Trophoblast cell (in vitro differentiated cells and primary cell): ENCODE measurements around the gene CCR7.

Experiments used
- DNase-seq, 2 donors: peaks; one replicate each; pipeline ENCODE4 v3.0.0-alpha.2; 2016
- H2AFZ ChIP-seq: 2 replicates; pipeline ENCODE4 v1.6.1; 2013; ENCODE audit warnings: low read length, moderate library complexity, mild to moderate bottlenecking; ENCODE audit not compliant: insufficient read depth, poor library complexity
- H2AK5ac ChIP-seq: 2 replicates; pipeline ENCODE4 v1.6.1; 2013; ENCODE audit warnings: mild to moderate bottlenecking, low read length
- H2BK120ac ChIP-seq: 2 replicates; pipeline ENCODE4 v1.6.1; 2013; ENCODE audit warnings: low read length, mild to moderate bottlenecking, moderate library complexity; ENCODE audit not compliant: insufficient read depth, poor library complexity
- H2BK12ac ChIP-seq: 2 replicates; pipeline ENCODE4 v1.6.1; 2013; ENCODE audit warnings: mild to moderate bottlenecking, low read length, moderate library complexity
- H2BK5ac ChIP-seq: 2 replicates; pipeline ENCODE4 v1.6.1; 2013; ENCODE audit warnings: low read length, low read depth, moderate library complexity, mild to moderate bottlenecking; ENCODE audit not compliant: poor library complexity
- H3K14ac ChIP-seq: 2 replicates; pipeline ENCODE4 v1.6.1; 2013; ENCODE audit warnings: mild to moderate bottlenecking, low read length
- H3K18ac ChIP-seq: 2 replicates; pipeline ENCODE4 v1.6.1; 2013; ENCODE audit warnings: mild to moderate bottlenecking, low read length
- H3K23ac ChIP-seq: 2 replicates; pipeline ENCODE4 v1.6.1; 2013; ENCODE audit warnings: low read length
- H3K27ac ChIP-seq: 2 replicates; pipeline ENCODE4 v1.5.1; 2013; ENCODE audit warnings: low read depth, mild to moderate bottlenecking, inconsistent platforms, low read length, moderate library complexity
- H3K27me3 ChIP-seq: 2 replicates; pipeline ENCODE4 v1.6.1; 2013; ENCODE audit warnings: inconsistent platforms, mild to moderate bottlenecking, low read length, moderate library complexity; ENCODE audit not compliant: insufficient read depth
- H3K36me3 ChIP-seq, 2 experiments: 1 replicate in 1 of 2; 2 replicates in 1 of 2; pipeline ENCODE4 v1.6.1; 2013; ENCODE audit warnings: low read length in 2 of 2, mild to moderate bottlenecking in 2 of 2, moderate library complexity in 1 of 2; ENCODE audit not compliant: insufficient read depth in 2 of 2, control insufficient read depth in 1 of 2
- H3K4ac ChIP-seq: 2 replicates; pipeline ENCODE4 v1.6.1; 2013; ENCODE audit warnings: low read depth, mild to moderate bottlenecking, low read length, moderate library complexity
- H3K4me1 ChIP-seq, 2 experiments: 1 replicate in 1 of 2; 2 replicates in 1 of 2; pipeline ENCODE4 v1.6.1; 2013; ENCODE audit warnings: low read length in 2 of 2, mild to moderate bottlenecking in 2 of 2, moderate library complexity in 1 of 2; ENCODE audit not compliant: insufficient read depth in 2 of 2, control insufficient read depth in 1 of 2
- H3K4me2 ChIP-seq: 2 replicates; pipeline ENCODE4 v1.6.1; 2013; ENCODE audit warnings: inconsistent platforms, mild to moderate bottlenecking, low read length, moderate library complexity
- H3K4me3 ChIP-seq: 2 replicates; pipeline ENCODE4 v1.5.1; 2013; ENCODE audit warnings: mild to moderate bottlenecking, low read depth, low read length, inconsistent platforms
- H3K79me1 ChIP-seq: one replicate; pipeline ENCODE4 v1.6.1; 2013; ENCODE audit warnings: low read length
- H3K79me2 ChIP-seq: 2 replicates; pipeline ENCODE4 v1.6.1; 2013; ENCODE audit warnings: low read length, mild to moderate bottlenecking; ENCODE audit not compliant: control insufficient read depth, insufficient read depth, poor library complexity
- H3K9ac ChIP-seq: 2 replicates; pipeline ENCODE4 v1.6.1; 2013; ENCODE audit warnings: mild to moderate bottlenecking, low read length
- H3K9me3 ChIP-seq: 2 replicates; pipeline ENCODE4 v1.6.1; 2013; ENCODE audit warnings: low read depth, mild to moderate bottlenecking, control low read depth, inconsistent platforms, low read length; ENCODE audit not compliant: insufficient read depth
- H4K12ac ChIP-seq: 2 replicates; pipeline ENCODE4 v1.6.1; 2013; ENCODE audit warnings: low read depth, mild to moderate bottlenecking, low read length, moderate library complexity
- H4K8ac ChIP-seq: 2 replicates; pipeline ENCODE4 v1.6.1; 2013; ENCODE audit warnings: low read depth, mild to moderate bottlenecking, low read length, moderate library complexity
- H4K91ac ChIP-seq: one replicate; pipeline ENCODE4 v1.6.1; 2013; ENCODE audit warnings: low read depth, mild to moderate bottlenecking, low read length, moderate library complexity
- WGBS: extraction: QIAGEN DNeasy Blood & Tissue Kit; methylation state at CpG from one replicate; pipeline ENCODE4 v1.1.7; 2013; ENCODE audit warnings: missing lambda C conversion rate; ENCODE audit not compliant: insufficient read length, insufficient coverage; ENCODE audit errors: extremely low coverage; 5-methylcytosine and 5-hydroxymethylcytosine counted together

The CCR7 gene

DNA sequence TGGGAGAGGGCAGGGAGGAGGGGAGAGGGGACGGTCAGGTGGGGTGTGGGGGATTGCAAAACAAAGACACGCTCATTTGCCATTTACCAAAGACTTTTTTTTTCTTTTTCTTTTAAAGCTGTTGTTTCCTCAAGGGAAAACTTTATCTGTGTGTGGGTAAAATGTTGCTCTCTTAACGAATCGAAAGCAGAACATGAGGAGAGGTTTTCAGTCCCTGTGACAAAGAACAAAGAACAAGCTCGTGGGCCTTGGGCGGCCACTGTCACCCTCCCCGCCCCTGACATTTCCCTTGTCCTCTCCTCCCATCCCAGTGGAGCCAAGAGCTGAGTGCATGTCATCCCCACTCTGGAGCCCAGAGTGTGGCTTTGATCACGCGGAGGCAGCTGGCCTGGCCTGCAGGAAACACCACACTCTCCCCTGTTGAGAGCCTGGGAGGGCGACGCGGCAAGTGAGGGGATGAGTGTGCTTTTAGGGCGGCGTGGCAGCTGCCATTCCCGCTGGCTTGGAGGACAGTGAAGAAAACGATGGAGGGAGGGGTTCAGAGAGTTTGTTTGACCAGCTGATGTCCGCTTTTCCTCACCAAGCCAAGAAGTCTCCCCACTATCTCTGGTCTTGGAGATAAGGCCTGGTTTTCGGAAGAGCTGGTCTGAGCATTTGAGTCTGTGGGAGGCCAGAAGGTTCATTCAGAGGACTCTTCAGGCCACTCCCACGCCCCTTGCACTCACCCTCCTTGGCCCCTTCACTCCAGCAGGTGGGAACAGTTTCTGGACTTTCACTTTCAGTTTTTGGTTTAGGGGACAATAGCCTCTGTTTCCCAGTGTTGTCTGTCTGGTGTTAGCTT is 11.4 kb downstream of the CCR7 start:
- peak overlapping the region; percentile 51 for H4K8ac ChIP-seq
- peak overlapping the region; percentile 68 for H2BK5ac ChIP-seq
- H4K91ac ChIP-seq: peak overlapping the region; percentile 72
- peak overlapping the region; percentile 75 for H2BK12ac ChIP-seq
- peak overlapping the region; percentile 31 for H3K18ac ChIP-seq
- H3K9ac ChIP-seq: no peak overlapping the region
- no peak overlapping the region for H3K4me2 ChIP-seq
- H3K27ac ChIP-seq: peak overlapping the region; percentile 18
- H2BK120ac ChIP-seq: peak overlapping the region; percentile 20
- no peak for DNase-seq
- no CpG with 5 or more reads among the region's 19 CpGs for WGBS
- no peak overlapping the region for H3K4ac ChIP-seq
- H3K9me3 ChIP-seq: peaks cover 4% of the 10 kb centered on the region
- peaks cover 65 to 73% of the 10 kb centered on the region in 2 experiments for H3K4me1 ChIP-seq
- H3K36me3 ChIP-seq: peaks cover 0 to 3% of the 10 kb centered on the region in 2 experiments
- H3K79me1 ChIP-seq: peaks cover 62% of the 10 kb centered on the region
- H3K27me3 ChIP-seq: no peaks in the 10 kb centered on the region
- H4K12ac ChIP-seq: no peak overlapping the region
- H3K14ac ChIP-seq: peak overlapping the region; percentile 9
- H2AFZ ChIP-seq: peak overlapping the region; percentile 8
- no peak overlapping the region for H3K23ac ChIP-seq
- H2AK5ac ChIP-seq: peak overlapping the region; percentile 11
- H3K4me3 ChIP-seq: no peak overlapping the region
- peaks cover 2% of the 10 kb centered on the region for H3K79me2 ChIP-seq

DNA sequence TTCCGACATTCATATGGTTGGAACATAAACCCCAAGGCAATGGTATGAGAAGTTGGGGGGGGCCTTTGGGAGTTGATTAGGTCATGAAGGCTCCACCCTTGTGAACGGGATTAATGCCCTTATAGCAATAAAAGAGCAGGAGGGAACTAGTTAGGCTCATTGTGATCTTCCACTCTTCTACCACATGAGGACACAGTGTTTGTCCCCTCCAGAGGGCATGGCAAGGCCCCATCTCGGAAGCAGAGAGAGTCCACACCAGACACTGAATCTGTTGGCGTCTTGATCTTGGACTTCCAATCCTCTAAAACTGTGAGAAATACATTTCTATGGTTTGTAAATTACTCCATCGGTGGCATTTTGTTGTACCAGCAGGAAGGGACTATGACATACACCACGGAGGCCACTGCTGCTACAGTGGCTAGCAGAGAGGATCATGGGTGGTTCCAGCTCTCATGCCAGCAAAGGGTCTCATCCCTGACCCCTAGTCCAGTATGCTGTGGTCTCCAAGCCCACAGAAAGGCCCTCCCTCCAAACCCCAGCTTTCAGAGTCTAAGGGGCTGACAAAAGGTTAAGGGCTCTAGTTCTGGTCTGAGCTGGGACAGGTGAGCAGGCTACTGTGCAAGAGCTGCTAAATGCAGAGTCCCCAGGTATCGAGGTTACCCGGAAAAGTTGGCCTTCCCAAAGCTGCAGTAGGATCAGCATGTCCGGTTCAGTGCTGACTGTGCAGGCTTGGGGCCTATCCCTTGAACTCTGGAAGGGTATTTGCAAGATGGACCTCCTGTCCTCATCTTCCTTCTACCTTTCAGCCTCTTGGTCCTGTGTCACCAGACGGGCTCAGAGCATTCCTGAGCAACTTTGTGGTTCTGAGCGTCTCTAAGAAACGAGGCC is 12.2 kb downstream of the CCR7 start:
- no peaks in the 10 kb centered on the region for H3K27me3 ChIP-seq
- no peak overlapping the region for H3K4me3 ChIP-seq
- H3K9me3 ChIP-seq: peaks cover 4% of the 10 kb centered on the region
- H3K27ac ChIP-seq: peak overlapping the region; percentile 49
- peak overlapping the region; percentile 47 for H3K18ac ChIP-seq
- H4K12ac ChIP-seq: no peak overlapping the region
- peak overlapping the region; percentile 71 for H4K91ac ChIP-seq
- DNase-seq: no peak
- peak overlapping the region; percentile 50 for H2BK5ac ChIP-seq
- H3K79me1 ChIP-seq: peaks cover 68% of the 10 kb centered on the region
- WGBS: no CpG with 5 or more reads among the region's 12 CpGs
- no peak overlapping the region for H3K9ac ChIP-seq
- no peak overlapping the region for H3K23ac ChIP-seq
- peak overlapping the region; percentile 39 for H2BK120ac ChIP-seq
- H2AK5ac ChIP-seq: peak overlapping the region; percentile 61
- peak overlapping the region; percentile 22 for H3K4ac ChIP-seq
- H3K36me3 ChIP-seq: peaks cover 0 to 3% of the 10 kb centered on the region in 2 experiments
- H4K8ac ChIP-seq: no peak overlapping the region
- H2BK12ac ChIP-seq: peak overlapping the region; percentile 45
- peak overlapping the region; percentile 52 for H3K14ac ChIP-seq
- H2AFZ ChIP-seq: peak overlapping the region; percentile 14
- H3K4me1 ChIP-seq: peaks cover 69 to 79% of the 10 kb centered on the region in 2 experiments
- peaks cover 2% of the 10 kb centered on the region for H3K79me2 ChIP-seq
- no peak overlapping the region for H3K4me2 ChIP-seq

DNA sequence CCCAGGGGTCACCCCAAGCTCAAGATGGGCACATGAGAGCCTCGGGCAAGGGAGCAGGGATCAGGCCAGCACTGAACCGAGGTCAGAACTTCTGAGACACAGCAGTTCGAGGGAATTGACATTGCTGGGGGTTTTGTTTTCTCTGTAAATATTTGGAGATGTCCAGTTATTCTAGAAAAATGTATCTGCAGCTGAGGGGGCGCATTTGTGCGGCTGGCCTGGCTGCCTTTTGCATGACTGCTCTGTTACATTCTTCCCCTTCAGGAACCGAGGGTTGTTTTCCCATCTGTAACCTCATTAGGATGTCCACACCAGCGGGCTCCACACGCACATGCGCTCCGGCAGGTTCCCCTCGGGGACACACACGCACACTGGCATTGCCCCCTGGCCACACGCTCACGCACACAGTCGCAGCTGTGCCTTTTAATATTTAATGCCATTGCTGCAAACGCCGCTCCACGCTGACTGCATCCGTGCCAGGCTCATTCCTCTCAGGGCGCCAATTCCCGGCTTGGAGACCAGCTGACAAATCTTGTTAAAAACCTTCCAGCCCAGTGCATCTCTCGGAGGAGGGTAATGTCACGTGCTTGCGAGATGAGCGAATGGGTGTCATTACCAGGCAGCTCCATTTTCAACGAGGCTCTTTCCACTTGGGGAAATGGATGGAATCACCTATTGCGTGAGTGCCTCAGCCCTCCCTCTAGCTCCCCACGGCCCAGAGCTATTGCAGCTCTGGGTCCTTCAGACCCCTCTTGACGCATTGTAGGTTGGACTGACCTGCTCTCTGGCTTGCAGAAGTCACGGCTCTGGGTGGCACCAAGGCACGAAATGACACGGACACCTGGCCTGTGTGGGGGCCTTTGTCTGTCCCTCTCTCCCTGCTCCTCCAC is 13.1 kb downstream of the CCR7 start:
- Histone ChIP-seq H3K79me2 (peaks cover 2% of the 10 kb centered on the region), H3K23ac (no peak overlapping the region), H4K12ac (no peak overlapping the region), H2AFZ (no peak overlapping the region), H3K27me3 (no peaks in the 10 kb centered on the region), H3K4me2 (no peak overlapping the region), H3K14ac (peak overlapping the region; percentile 47), H3K27ac (peak overlapping the region; percentile 78), H2BK120ac (peak overlapping the region; percentile 81), H2BK5ac (peak overlapping the region; percentile 51), H3K4me3 (no peak overlapping the region), H3K9me3 (peaks cover 6% of the 10 kb centered on the region), H3K36me3 (peaks cover 0 to 3% of the 10 kb centered on the region in 2 experiments), H4K8ac (peak overlapping the region; percentile 7), H3K18ac (peak overlapping the region; percentile 22), H2BK12ac (peak overlapping the region; percentile 20), H4K91ac (peak overlapping the region; percentile 71), H3K79me1 (peaks cover 64% of the 10 kb centered on the region), H3K9ac (no peak overlapping the region), H3K4me1 (peaks cover 67 to 74% of the 10 kb centered on the region in 2 experiments), H2AK5ac (peak overlapping the region; percentile 61), H3K4ac (peak overlapping the region; percentile 6)
- no CpG with 5 or more reads among the region's 32 CpGs for WGBS
- DNase-seq: no peak
